ENCODE measurements around the gene ITIH3. TPM values are rescaled to one million over a fixed set of nuclear protein-coding genes. Genes with fewer than 3 reads are reported as not detected.

ITIH3 gene
- total RNA-seq, 1 donor from 2014 or later = 4.5 TPM

- DNase-seq = no peak
- Histone ChIP-seq H3K4me1 (no peaks in the 10 kb centered on the region), H3K27ac (no peak overlapping the region)
These were observed 41.9 kb downstream of the ITIH3 start for GRCh38 chr3:52836471-52836845.

GRCh38 chr3:52836986-52837385 lies 42.4 kb downstream of the ITIH3 start:
- ATAC-seq (no peak), DNase-seq (no peak)
- no peak overlapping the region for H3K4me3 ChIP-seq
- H3K4me1 ChIP-seq = no peaks in the 10 kb centered on the region
- no peaks in the 10 kb centered on the region for H3K27me3 ChIP-seq (ENCODE audit: low read depth)
- TF ChIP-seq CTCF (IDR thresholded peaks at IDR 0.05) = no peak
- H3K36me3 ChIP-seq = peaks cover 58% of the 10 kb centered on the region
- intact Hi-C loops (cut with DNase I) = no loop called here
- no peaks in the 10 kb centered on the region for H3K9me3 ChIP-seq
- no peak overlapping the region for H3K27ac ChIP-seq

More at GRCh38 chr3:52836471-52836845, 41.9 kb downstream of the ITIH3 start:
- H3K4me3 ChIP-seq = no peak overlapping the region
- ATAC-seq = no peak
- H3K27me3 ChIP-seq (ENCODE audit: low read depth) = no peaks in the 10 kb centered on the region
- intact Hi-C loops (cut with DNase I) = no loop called here
- TF ChIP-seq CTCF (IDR thresholded peaks at IDR 0.05) = no peak
- H3K36me3 ChIP-seq = peaks cover 53% of the 10 kb centered on the region
- no peaks in the 10 kb centered on the region for H3K9me3 ChIP-seq

GRCh38 chr3:52838561-52839267 lies 44.1 kb downstream of the ITIH3 start:
- Histone ChIP-seq H3K27me3 (ENCODE audit: low read depth) (no peaks in the 10 kb centered on the region), H3K36me3 (peaks cover 75% of the 10 kb centered on the region), H3K9me3 (no peaks in the 10 kb centered on the region), H3K4me1 (peaks cover 16% of the 10 kb centered on the region), H3K4me3 (no peak overlapping the region), H3K27ac (no peak overlapping the region)
- no peak for TF ChIP-seq CTCF (IDR thresholded peaks at IDR 0.05)
- intact Hi-C loops (cut with DNase I) = no loop called here
- no peak for DNase-seq
- no peak for ATAC-seq

- peaks cover 21% of the 10 kb centered on the region for H3K4me1 ChIP-seq
- H3K36me3 ChIP-seq = peaks cover 79% of the 10 kb centered on the region
- no peaks in the 10 kb centered on the region for H3K27me3 ChIP-seq (ENCODE audit: low read depth)
- ATAC-seq (no peak), DNase-seq (no peak)
- H3K9me3 ChIP-seq = no peaks in the 10 kb centered on the region
- H3K4me3 ChIP-seq = no peak overlapping the region
- no peak for TF ChIP-seq CTCF (IDR thresholded peaks at IDR 0.05)
- no peak overlapping the region for H3K27ac ChIP-seq
- intact Hi-C loops (cut with DNase I) = no loop called here
These were observed 44.6 kb downstream of the ITIH3 start for GRCh38 chr3:52839268-52839575.

- DNase-seq (no peak), ATAC-seq (no peak)
- H3K27me3 ChIP-seq (ENCODE audit: low read depth) = no peaks in the 10 kb centered on the region
- intact Hi-C loops (cut with DNase I) = no loop called here
- H3K27ac ChIP-seq = no peak overlapping the region
- no peak for TF ChIP-seq CTCF (IDR thresholded peaks at IDR 0.05)
- peaks cover 29% of the 10 kb centered on the region for H3K4me1 ChIP-seq
- H3K9me3 ChIP-seq = no peaks in the 10 kb centered on the region
- no peak overlapping the region for H3K4me3 ChIP-seq
- peaks cover 79% of the 10 kb centered on the region for H3K36me3 ChIP-seq
These were observed 45.4 kb downstream of the ITIH3 start for GRCh38 chr3:52839892-52840545.

All from lower lobe of right lung (tissue), 2 donors.